Retina (tissue), 1 donor: ENCODE measurements around the gene FTCD.
"Not testable (repeated sequence)": the region's sequence is repeated elsewhere in the genome, so short reads cannot be mapped to it uniquely, and the experiment has no call there.

Experiments used
- DNase-seq: peaks from one replicate; pipeline ENCODE4 v3.0.0-alpha.2; 2016

FTCD gene

DNA sequence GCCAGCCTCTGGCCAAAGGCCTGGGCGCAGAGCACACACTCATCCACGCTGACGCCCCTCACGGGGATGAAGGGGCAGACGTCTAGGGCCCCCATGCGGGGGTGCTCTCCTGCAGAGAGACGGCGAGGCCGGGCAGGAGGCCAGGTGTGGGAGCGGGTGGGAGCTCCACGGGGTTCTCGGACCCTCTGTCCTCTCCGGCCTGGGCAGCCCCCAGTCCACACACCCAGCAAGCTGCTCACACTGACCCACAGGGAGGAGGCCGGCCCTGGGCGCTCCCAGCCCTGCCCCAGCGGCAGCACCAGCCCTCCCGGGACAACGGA lies 2.5 kb downstream of the FTCD start:
- DNase-seq = no peak

DNA sequence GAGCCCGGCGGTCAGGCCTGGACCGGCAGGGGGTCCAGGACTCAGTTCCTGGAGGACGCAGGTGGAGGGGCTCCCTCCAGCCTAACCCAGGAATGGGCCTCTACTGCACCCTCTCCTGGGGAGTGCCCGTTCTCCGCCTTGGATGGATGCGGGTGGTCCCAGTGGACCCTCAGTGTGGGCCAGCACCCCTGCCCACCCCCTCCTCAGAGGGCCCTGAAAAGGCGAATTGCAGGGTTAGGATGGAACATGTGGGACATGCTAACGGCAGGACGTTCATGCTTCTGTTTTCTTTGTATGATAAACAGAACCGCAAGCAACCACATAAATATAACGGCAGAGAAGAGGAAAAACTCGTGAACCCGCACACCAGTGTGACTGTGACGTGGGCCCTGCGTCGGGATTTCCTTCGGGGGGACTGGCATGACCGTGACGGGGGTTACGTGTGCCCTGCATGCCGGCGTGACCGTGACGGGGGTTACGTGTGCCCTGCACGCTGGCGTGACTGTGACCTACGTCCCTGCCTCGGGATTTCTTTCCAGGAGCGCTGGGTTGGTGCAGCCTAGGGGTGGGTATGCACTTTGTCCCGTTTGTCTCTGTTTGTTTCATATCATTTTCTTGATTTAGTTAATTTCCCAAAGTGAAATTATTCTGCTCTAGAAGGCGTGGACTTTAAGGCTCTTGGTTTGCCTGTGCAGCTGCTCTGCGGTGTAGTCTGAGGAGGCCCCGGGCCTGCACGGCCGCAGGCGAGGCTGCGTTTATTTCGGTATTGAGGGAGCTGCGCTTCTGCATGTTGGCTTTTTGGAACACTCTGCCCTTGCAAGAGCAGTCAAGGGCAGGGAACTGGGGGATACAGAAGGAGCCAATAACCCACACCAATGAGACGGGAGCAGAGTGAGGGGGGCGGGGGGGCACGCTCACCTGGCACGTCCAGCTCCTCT lies 3.1 kb downstream of the FTCD start:
- no peak for DNase-seq

DNA sequence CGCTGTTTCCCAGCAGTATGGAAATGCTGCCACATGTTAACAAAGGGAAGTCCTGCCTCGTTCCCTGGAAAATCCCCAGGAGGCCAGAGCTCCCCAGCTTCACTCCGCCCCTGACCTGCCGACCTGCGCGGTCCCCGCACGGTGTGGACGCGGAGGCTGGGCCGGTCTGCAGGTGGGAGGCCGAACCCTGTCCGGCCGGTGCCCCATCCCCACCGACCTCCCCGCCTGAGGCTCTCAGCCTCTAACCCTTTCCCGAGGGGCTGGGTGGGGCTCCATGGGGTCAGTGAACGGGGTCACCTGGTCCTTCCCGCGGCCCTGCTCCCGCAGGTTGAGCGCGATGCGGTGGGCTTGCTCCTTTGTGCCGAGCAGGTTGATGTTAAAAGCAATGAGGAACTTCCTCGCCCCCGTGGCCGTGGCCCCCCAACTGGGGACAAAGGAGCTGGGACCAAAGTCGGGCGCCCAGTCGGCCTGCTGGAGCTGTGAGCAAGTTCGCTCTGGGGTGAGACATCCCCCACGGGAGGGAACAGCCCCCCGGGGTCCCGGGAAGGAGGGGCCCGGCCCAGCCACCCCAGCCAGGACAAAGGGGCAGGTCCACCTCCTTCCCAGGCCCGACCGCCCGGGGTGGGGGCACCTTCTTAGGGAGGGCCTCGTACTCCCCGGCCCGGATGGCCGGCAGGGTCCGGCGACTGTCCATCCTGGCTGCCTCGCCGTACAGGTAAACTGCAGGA lies 4.0 kb downstream of the FTCD start:
- no peak for DNase-seq

DNA sequence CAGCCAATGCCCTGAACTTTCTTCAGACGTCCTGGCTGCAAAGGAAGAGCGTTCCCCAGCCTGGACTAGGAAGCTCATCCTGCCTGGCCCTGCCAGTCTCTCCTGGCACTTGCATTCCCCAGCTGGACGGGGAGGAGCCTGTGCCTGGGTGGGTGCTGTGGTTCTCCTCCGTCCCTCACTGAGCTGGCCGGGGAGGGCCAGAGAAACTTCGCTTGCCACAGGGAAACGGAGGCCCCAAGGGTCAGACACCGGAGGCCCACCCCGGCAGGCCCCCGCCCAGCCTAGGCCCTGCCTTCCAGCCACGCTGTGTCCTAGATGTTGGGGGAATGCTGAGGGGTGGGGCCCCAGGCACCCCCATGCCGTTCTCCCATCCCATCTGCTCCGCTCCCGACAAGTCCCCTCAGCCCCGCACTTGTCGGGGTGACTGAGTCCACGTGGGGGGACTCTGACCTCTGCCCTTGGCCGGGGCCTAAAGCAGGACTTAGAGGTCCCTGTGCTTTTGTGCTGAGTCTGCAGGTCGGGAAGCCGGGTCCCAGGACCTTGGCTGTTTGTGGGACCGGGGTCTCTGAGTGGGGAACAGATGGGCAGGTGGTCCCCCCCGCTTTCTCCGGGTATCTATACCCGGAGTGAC lies 4.8 kb downstream of the FTCD start:
- no peak for DNase-seq

GRCh38 chr21:46150073-46150472 lies 5.3 kb downstream of the FTCD start:
- DNase-seq = no peak

- DNase-seq = no peak
Observed at GRCh38 chr21:46149205-46149901, 6.0 kb downstream of the FTCD start.

GRCh38 chr21:46148106-46148505 lies 7.3 kb downstream of the FTCD start:
- no peak for DNase-seq

DNA sequence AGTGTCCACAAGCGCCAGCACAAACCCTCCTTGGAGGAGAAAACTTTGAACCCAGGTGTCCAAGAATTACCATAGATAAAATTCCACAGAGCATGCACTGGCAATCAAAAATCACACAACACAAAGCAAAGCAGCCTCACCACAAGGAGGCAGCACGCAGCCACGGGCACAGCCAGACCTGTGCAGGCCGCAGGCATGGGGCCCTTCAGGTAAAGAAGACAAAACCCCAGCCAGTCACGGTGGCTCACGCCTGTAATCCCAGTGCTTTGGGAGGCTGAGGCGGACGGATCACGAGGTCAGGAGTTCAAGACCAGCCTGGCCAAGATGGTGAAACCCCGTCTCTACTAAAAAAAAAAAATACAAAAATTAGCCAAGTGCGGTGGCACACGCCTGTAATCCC lies 8.0 kb downstream of the FTCD start:
- not testable (repeated sequence) for DNase-seq

GRCh38 chr21:46146856-46147255 lies 8.5 kb downstream of the FTCD start:
- no peak for DNase-seq

GRCh38 chr21:46145840-46146691 lies 9.3 kb downstream of the FTCD start:
- no peak for DNase-seq

GRCh38 chr21:46145159-46145839 lies 10.1 kb downstream of the FTCD start:
- no peak for DNase-seq

DNA sequence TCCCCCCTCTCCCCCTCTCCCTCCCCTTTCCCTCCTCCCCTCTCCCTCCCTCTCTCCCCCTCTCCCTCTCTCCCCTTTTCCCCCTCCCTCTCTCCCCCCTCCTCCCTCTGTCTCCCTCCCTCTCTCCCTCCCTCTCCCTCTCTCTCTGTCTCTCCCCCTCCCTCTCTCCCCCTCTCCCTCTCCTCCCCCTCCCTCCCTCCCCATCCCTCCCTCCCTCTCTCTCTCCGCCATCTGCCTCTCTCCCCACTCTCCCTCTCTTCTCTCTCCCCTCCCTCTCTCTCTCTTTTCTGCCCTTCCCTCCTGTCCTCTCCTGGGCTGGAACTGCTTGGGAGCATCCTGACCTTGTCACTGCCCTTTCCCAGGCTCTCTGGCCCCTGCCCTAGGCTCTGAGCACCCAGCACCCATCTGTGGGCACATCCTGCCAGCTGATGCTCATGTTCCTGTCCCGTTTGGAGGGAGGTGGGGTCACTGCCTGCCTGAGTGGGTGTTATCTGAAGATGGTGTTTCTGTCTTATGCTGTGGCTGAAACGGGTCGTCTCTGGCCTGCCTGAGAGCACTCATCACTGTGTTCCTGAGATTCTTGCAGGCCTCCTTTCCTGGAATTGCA lies 10.8 kb downstream of the FTCD start:
- DNase-seq = no peak

GRCh38 chr21:46142582-46143473 lies 12.6 kb downstream of the FTCD start:
- no peak for DNase-seq

- no peak for DNase-seq
Observed at GRCh38 chr21:46141767-46142581, 13.4 kb downstream of the FTCD start.

GRCh38 chr21:46140352-46141003 lies 14.9 kb downstream of the FTCD start:
- DNase-seq = not testable (repeated sequence)

DNA sequence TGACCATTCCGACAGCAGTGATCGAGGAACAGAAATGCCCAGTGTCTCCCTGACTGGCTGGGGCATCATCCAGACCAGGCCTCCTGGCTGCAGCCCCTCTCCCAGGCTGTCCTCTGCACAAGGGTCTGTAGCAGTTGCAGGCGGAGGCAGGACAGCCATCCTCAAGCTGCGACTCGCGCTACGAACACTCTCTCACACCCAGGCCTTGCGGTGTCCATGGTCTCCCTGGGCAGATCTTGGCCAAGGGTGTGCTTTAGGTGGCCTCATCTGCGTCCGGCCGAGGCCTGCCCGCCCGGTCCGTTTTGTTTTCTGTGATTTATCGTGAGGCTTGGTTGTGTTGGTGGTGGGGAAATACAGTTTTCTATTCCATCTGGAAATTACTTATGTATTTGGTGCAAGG lies 15.7 kb downstream of the FTCD start:
- no peak for DNase-seq

GRCh38 chr21:46138383-46138970 lies 16.9 kb downstream of the FTCD start:
- DNase-seq = no peak

DNA sequence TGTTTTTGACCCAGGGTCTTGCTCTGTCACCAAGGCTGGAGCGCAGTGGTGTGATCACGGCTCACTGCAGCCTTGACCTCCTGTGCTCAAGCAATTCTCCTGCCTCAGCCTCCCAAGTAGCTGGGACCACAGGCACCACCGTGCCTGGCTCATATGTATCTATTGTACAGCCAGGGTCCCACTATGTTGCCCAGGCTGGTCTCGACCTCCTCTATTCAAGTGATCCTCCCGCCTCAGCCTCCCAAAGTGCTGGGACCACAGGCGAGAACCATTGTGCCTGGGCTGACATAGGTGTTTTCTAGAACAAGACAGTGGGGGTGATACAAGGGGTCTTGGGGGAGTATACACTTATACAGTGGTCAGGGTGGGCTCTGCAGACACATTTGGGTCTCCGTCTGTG lies 17.5 kb downstream of the FTCD start:
- no peak for DNase-seq
